ENCODE measurements around the gene AKT3.

DNA sequence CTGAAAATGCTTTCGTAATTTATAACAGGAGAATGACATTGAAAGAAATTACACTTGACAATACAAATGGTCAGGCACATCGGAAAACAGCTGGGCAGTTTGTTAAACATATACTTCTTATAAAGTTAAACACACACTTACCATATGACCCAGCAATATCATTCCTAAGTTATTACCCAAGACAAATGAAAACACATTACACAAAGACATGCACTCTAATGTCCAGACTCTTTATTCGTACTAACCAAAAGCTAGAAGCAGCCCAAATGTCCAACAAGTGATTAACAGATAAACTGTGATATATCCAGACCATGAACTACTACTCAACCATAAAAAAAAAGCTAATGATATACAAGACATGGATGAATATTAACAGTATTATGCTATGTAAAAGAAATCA is 8.5 kb downstream of the AKT3 start:
- TF ChIP-seq, protein P1, sequence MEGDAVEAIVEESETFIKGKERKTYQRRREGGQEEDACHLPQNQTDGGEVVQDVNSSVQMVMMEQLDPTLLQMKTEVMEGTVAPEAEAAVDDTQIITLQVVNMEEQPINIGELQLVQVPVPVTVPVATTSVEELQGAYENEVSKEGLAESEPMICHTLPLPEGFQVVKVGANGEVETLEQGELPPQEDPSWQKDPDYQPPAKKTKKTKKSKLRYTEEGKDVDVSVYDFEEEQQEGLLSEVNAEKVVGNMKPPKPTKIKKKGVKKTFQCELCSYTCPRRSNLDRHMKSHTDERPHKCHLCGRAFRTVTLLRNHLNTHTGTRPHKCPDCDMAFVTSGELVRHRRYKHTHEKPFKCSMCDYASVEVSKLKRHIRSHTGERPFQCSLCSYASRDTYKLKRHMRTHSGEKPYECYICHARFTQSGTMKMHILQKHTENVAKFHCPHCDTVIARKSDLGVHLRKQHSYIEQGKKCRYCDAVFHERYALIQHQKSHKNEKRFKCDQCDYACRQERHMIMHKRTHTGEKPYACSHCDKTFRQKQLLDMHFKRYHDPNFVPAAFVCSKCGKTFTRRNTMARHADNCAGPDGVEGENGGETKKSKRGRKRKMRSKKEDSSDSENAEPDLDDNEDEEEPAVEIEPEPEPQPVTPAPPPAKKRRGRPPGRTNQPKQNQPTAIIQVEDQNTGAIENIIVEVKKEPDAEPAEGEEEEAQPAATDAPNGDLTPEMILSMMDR (conservative IDR thresholded peaks at IDR 0.05; ENCODE audit: low read depth, low read length) = no peak
- no peak for TF ChIP-seq EZH2phosphoT487 (IDR thresholded peaks at IDR 0.05; ENCODE audit: borderline replicate concordance, low read length)
